OCI-LY3 (cell line): ENCODE data around the gene IL17RD.

Source experiments
- H2AFZ ChIP-seq: fragments of 200-600, 300-600 bp; shearing (Covaris generic); 2 replicates; pipeline ENCODE4 v1.6.0; 2014; ENCODE audit warnings: antibody characterized with exemption, low read depth, low read length
- H3K27ac ChIP-seq: fragments of 200-600, 300-600 bp; sonication (generic); 2 replicates; pipeline ENCODE4 v1.5.1; 2014; ENCODE audit warnings: mild to moderate bottlenecking, low read length, moderate library complexity, mixed read lengths
- H3K27me3 ChIP-seq: fragments of 200-600, 300-600 bp; sonication (generic); 2 replicates; pipeline ENCODE4 v1.6.1; 2014; ENCODE audit warnings: low read depth, low read length, mixed read lengths
- H3K36me3 ChIP-seq: fragments of 200-600, 300-600 bp; sonication (generic); replicated peaks from 2 replicates; pipeline ENCODE3; 2014; ENCODE audit warnings: low read depth, low read length, mixed read lengths
- H3K4me1 ChIP-seq: fragments of 300-600, 200-600 bp; sonication (generic); 2 replicates; pipeline ENCODE4 v1.6.1; 2014; ENCODE audit warnings: low read length, mixed read lengths
- H3K4me2 ChIP-seq: fragments of 200-600, 300-600 bp; sonication (generic); 2 replicates; pipeline ENCODE4 v1.6.1; 2014; ENCODE audit warnings: low read length, mixed read lengths
- H3K4me3 ChIP-seq: fragments of 300-600, 200-600 bp; sonication (generic); 2 replicates; pipeline ENCODE4 v1.5.1; 2014; ENCODE audit warnings: antibody characterized with exemption, mild to moderate bottlenecking, low read length, moderate library complexity
- H3K79me2 ChIP-seq: fragments of 300-600, 200-600 bp; shearing (Covaris generic); 2 replicates; pipeline ENCODE4 v1.6.1; 2014; ENCODE audit warnings: mild to moderate bottlenecking, low read length, mixed read lengths
- H3K9ac ChIP-seq: fragments of 300-600, 200-600 bp; shearing (Covaris generic); 2 replicates; pipeline ENCODE4 v1.6.0; 2014; ENCODE audit warnings: mild to moderate bottlenecking, low read length, moderate library complexity
- H3K9me3 ChIP-seq: fragments of 200-600, 300-600 bp; shearing (Covaris generic); 2 replicates; pipeline ENCODE4 v1.6.1; 2014; ENCODE audit warnings: low read length, mixed read lengths; ENCODE audit not compliant: insufficient read depth
- H4K20me1 ChIP-seq: fragments of 200-600, 300-600 bp; sonication (generic); 2 replicates; pipeline ENCODE4 v1.6.1; 2016; ENCODE audit warnings: low read length, mixed read lengths; ENCODE audit not compliant: insufficient read depth
- EZH2phosphoT487 ChIP-seq: fragments of 200-600 bp; shearing (Covaris generic); IDR thresholded peaks from 2 replicates; pipeline ENCODE4 v1.6.1; 2018; ENCODE audit warnings: antibody characterized with exemption, mixed run types, low read depth
- TF ChIP-seq, protein P1 (sequence below): fragments of 200-600, 300-600 bp; sonication (generic); IDR thresholded peaks from 2 replicates; pipeline ENCODE4 v1.5.1; 2014; ENCODE audit warnings: antibody characterized with exemption, low read length, low read depth

The IL17RD gene

DNA sequence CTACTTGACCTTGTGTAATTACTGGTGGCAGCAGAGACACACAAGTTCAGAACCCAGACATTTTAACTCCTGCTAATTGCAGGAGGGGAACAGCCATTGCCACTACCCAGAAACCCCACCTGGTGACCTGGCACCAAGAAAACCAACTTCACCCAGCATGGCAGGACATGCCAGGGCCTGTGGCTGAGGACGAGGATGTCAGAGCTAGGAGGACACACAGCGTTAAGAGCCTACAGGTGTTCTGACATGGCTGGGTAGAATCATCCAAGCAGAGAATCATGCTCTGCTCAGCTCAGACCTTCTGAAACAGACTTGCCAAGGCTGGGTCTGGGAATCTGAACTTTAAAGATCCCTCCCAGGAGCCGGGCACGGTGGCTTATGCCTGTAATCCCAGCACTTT lies 116.4 kb downstream of the IL17RD start:
- no peaks in the 10 kb centered on the region for H3K36me3 ChIP-seq
- TF ChIP-seq EZH2phosphoT487: no peak
- TF ChIP-seq, protein P1, sequence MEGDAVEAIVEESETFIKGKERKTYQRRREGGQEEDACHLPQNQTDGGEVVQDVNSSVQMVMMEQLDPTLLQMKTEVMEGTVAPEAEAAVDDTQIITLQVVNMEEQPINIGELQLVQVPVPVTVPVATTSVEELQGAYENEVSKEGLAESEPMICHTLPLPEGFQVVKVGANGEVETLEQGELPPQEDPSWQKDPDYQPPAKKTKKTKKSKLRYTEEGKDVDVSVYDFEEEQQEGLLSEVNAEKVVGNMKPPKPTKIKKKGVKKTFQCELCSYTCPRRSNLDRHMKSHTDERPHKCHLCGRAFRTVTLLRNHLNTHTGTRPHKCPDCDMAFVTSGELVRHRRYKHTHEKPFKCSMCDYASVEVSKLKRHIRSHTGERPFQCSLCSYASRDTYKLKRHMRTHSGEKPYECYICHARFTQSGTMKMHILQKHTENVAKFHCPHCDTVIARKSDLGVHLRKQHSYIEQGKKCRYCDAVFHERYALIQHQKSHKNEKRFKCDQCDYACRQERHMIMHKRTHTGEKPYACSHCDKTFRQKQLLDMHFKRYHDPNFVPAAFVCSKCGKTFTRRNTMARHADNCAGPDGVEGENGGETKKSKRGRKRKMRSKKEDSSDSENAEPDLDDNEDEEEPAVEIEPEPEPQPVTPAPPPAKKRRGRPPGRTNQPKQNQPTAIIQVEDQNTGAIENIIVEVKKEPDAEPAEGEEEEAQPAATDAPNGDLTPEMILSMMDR: no peak
- no peak overlapping the region for H3K9ac ChIP-seq
- no peaks in the 10 kb centered on the region for H3K9me3 ChIP-seq
- no peak overlapping the region for H3K4me3 ChIP-seq
- no peaks in the 10 kb centered on the region for H3K79me2 ChIP-seq
- H4K20me1 ChIP-seq: no peaks in the 10 kb centered on the region
- no peak overlapping the region for H3K27ac ChIP-seq
- no peaks in the 10 kb centered on the region for H3K27me3 ChIP-seq
- peaks cover 26% of the 10 kb centered on the region for H3K4me1 ChIP-seq
- H2AFZ ChIP-seq: no peak overlapping the region
- no peak overlapping the region for H3K4me2 ChIP-seq

DNA sequence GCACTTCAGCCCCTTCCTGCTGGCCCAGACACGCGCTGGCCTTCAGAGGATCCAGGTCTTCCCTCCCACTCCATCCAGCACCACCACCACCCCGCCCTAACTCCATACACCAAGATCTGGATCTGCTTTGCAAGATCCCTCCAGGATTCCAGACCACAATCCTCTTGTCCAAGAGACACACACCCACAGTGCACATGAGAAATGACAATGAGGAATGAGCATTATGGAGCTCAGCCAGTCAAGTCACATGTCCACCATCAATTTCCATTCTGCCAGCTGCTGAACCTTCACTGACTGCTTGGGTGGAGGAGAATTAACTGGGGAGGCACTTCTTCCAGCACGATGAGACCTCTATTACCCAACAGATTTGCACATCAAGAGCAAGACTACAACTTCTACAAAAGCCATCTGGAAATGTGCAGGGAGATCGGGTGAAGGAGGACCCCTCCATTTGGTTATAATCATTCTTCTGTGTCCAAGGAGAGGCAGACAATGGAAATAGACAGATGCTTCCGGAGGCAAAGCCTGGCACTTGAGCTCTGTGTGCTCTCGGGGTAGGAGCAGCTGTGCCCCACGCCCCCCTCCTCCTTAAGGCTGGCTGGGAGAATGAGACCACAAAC lies 117.0 kb downstream of the IL17RD start:
- Histone ChIP-seq H3K27ac (no peak overlapping the region), H4K20me1 (no peaks in the 10 kb centered on the region), H3K9me3 (no peaks in the 10 kb centered on the region), H3K4me2 (no peak overlapping the region), H3K36me3 (no peaks in the 10 kb centered on the region), H3K9ac (no peak overlapping the region), H2AFZ (no peak overlapping the region), H3K27me3 (no peaks in the 10 kb centered on the region), H3K4me3 (no peak overlapping the region), H3K79me2 (no peaks in the 10 kb centered on the region), H3K4me1 (peaks cover 26% of the 10 kb centered on the region)
- TF ChIP-seq, protein P1: no peak
- no peak for TF ChIP-seq EZH2phosphoT487

DNA sequence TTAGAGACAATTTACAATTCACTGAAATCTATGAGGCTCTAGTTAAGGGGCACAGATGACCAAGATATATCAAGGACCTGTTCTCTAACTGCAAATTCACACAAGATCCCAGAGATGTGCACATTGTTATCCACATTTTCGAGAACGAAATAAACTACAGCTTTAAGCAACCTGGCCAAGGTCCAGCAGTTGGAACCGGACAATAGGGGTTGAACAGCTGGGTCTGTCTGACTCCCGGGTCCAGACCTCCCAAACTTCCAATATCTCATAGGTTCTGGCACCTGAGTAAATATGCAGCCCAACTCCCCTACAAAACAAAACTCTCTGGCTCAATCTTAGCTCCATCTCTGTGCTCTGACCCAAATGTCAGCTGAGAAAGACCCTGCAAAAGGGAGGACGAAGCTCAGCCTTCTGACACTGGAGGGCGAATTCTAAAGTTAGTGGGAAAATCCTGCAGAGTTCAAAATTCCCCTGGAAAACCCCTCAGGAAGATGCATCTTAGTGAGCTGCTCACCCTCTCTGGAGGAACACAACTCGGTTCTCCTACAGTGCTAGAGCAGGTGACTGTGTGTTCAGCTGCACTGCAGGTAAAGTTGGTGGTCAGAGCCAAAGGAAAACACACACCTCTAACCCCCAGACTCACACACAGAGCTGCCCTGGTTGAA lies 118.9 kb downstream of the IL17RD start:
- no peak for TF ChIP-seq EZH2phosphoT487
- no peaks in the 10 kb centered on the region for H3K27me3 ChIP-seq
- H3K4me1 ChIP-seq: peaks cover 26% of the 10 kb centered on the region
- peak overlapping the region; percentile 60 for H3K4me2 ChIP-seq
- no peak overlapping the region for H3K27ac ChIP-seq
- H3K36me3 ChIP-seq: no peaks in the 10 kb centered on the region
- H3K4me3 ChIP-seq: no peak overlapping the region; the same call in 1 of the 2 replicates
- H2AFZ ChIP-seq: peak overlapping the region; percentile 17; the same call in 1 of the 2 replicates
- H3K9me3 ChIP-seq: no peaks in the 10 kb centered on the region
- H3K79me2 ChIP-seq: no peaks in the 10 kb centered on the region
- H3K9ac ChIP-seq: 0 out of 2 replicates have a peak overlapping the region, but pooled peaks have one; percentile 5
- no peaks in the 10 kb centered on the region for H4K20me1 ChIP-seq

DNA sequence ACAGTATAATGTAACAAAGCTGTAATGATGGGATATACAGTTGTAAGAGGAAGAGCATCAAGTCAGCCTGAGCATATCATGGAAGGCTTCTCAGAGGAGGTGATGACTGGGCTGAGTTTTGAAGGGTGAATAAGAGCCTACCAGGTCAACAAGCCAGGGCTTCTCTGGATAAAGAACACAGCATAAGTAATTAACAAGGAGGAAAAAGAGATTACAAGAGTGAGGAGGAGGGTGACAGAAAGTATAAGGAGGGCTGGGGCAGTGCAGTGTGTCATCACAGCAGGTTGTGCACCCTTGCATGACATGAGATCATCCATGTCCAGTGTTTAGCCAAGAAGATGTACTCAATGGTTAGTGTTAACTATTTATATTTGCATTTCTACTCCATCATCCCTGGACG lies 121.6 kb downstream of the IL17RD start:
- Histone ChIP-seq H3K4me3 (no peak overlapping the region), H3K9me3 (no peaks in the 10 kb centered on the region), H3K27me3 (0 out of 2 replicates have a peak, but pooled peaks cover 4% of the 10 kb centered on the region), H4K20me1 (no peaks in the 10 kb centered on the region), H3K9ac (no peak overlapping the region), H3K4me1 (peaks cover 26% of the 10 kb centered on the region), H3K27ac (no peak overlapping the region), H3K79me2 (no peaks in the 10 kb centered on the region), H3K4me2 (no peak overlapping the region), H3K36me3 (no peaks in the 10 kb centered on the region), H2AFZ (no peak overlapping the region)
- TF ChIP-seq EZH2phosphoT487: no peak
- TF ChIP-seq, protein P1: no peak
